Upper lobe of left lung (tissue), 4 donors: ENCODE measurements around the gene CUBN.

ENCODE experiments used
- CTCF ChIP-seq, 6 experiments: fragments of 450-650 bp in 4 of 6; fragments of 200-600 bp in 2 of 6; sonication (generic) in 2 of 6; IDR thresholded peaks; one replicate each; pipeline ENCODE4 v1.5.1; 2016 to 2019; ENCODE audit warnings: antibody characterized with exemption in 6 of 6
- EP300 ChIP-seq, 4 donors: sonication (generic); formaldehyde crosslinking; IDR thresholded peaks; one replicate each; pipeline ENCODE4 v1.5.1; 2017; ENCODE audit warnings: antibody characterized with exemption in 4 of 4, control low read depth in 2 of 4
- POLR2A ChIP-seq, 4 donors: fragments of 450-650 bp; IDR thresholded peaks; one replicate each; pipeline ENCODE4 v1.5.1; 2016 to 2017; ENCODE audit warnings: antibody characterized with exemption in 4 of 4, mild to moderate bottlenecking in 2 of 4
- POLR2AphosphoS5 ChIP-seq, 2 donors: sonication (generic); formaldehyde crosslinking; IDR thresholded peaks; one replicate each; pipeline ENCODE4 v1.5.1; 2017; ENCODE audit warnings: antibody characterized with exemption in 2 of 2

DNA sequence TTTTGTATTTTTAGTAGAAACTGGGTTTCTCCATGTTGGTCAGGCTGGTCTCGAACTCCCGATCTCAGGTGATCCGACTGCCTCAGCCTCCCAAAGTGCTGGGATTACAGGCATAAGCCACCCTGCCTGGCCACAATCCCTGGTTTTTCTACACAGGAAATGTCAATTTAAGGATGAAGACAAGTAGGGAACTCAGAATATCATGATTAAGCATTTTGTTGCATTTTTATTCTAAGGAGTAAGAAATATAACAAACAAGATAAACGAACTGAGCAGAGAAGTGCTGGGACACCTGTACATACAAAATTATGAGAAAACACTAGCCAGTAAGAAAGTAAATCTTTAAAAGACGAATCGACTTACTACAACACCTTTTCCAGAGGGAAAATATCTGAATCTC is 69.3 kb downstream of the CUBN start:
- no peak for TF ChIP-seq POLR2AphosphoS5 (IDR thresholded peaks at IDR 0.05)
- TF ChIP-seq CTCF (IDR thresholded peaks at IDR 0.05): no peak
- no peak for TF ChIP-seq POLR2A (IDR thresholded peaks at IDR 0.05)
- no peak for TF ChIP-seq EP300 (IDR thresholded peaks at IDR 0.05)
